ENCODE data around the gene MAP3K4.
"Not testable (repeated sequence)": the region's sequence is repeated elsewhere in the genome, so short reads cannot be mapped to it uniquely, and the experiment has no call there.

The MAP3K4 gene

GRCh38 chr6:161117308-161117707 is 125.7 kb downstream of the MAP3K4 start:
- no peak for DNase-seq (ENCODE audit: low read depth in 2 of 3, low spot score in 2 of 3)

- no peak for DNase-seq (ENCODE audit: low read depth in 2 of 3, low spot score in 2 of 3)
Observed at GRCh38 chr6:161117942-161118341, 126.4 kb downstream of the MAP3K4 start.

- DNase-seq (ENCODE audit: low read depth in 2 of 3, low spot score in 2 of 3): not testable (repeated sequence)
Observed at GRCh38 chr6:161123319-161123718, 131.8 kb downstream of the MAP3K4 start.

- DNase-seq (ENCODE audit: low read depth in 2 of 3, low spot score in 2 of 3): no peak
Observed at GRCh38 chr6:161125591-161125990, 134.0 kb downstream of the MAP3K4 start.

- no peak for DNase-seq (ENCODE audit: low read depth in 2 of 3, low spot score in 2 of 3)
Observed at GRCh38 chr6:161127071-161127740, 135.6 kb downstream of the MAP3K4 start.

GRCh38 chr6:161128230-161128629 is 136.7 kb downstream of the MAP3K4 start:
- DNase-seq (ENCODE audit: low read depth in 2 of 3, low spot score in 2 of 3): no peak

- peak in 1 of 3 experiments; percentile 7 for DNase-seq (ENCODE audit: low read depth in 2 of 3, low spot score in 2 of 3)
Observed at GRCh38 chr6:161128680-161129196, 137.2 kb downstream of the MAP3K4 start.

GRCh38 chr6:161130541-161130940 is 139.0 kb downstream of the MAP3K4 start:
- no peak for DNase-seq (ENCODE audit: low read depth in 2 of 3, low spot score in 2 of 3)

GRCh38 chr6:161130967-161131766 is 139.6 kb downstream of the MAP3K4 start:
- DNase-seq (ENCODE audit: low read depth in 2 of 3, low spot score in 2 of 3): no peak

GRCh38 chr6:161132384-161132783 is 140.8 kb downstream of the MAP3K4 start:
- no peak for DNase-seq (ENCODE audit: low read depth in 2 of 3, low spot score in 2 of 3)

GRCh38 chr6:161133963-161134362 is 142.4 kb downstream of the MAP3K4 start:
- DNase-seq (ENCODE audit: low read depth in 2 of 3, low spot score in 2 of 3): no peak

GRCh38 chr6:161134550-161135298 is 143.2 kb downstream of the MAP3K4 start:
- no peak for DNase-seq (ENCODE audit: low read depth in 2 of 3, low spot score in 2 of 3)

- DNase-seq (ENCODE audit: low read depth in 2 of 3, low spot score in 2 of 3): no peak
Observed at GRCh38 chr6:161135695-161136591, 144.4 kb downstream of the MAP3K4 start.

- DNase-seq (ENCODE audit: low read depth in 2 of 3, low spot score in 2 of 3): no peak
Observed at GRCh38 chr6:161136655-161137054, 145.1 kb downstream of the MAP3K4 start.

GRCh38 chr6:161137320-161137719 is 145.8 kb downstream of the MAP3K4 start:
- DNase-seq (ENCODE audit: low read depth in 2 of 3, low spot score in 2 of 3): no peak

- no peak for DNase-seq (ENCODE audit: low read depth in 2 of 3, low spot score in 2 of 3)
Observed at GRCh38 chr6:161137839-161138542, 146.4 kb downstream of the MAP3K4 start.

- DNase-seq (ENCODE audit: low read depth in 2 of 3, low spot score in 2 of 3): no peak
Observed at GRCh38 chr6:161138543-161139303, 147.2 kb downstream of the MAP3K4 start.

- no peak for DNase-seq (ENCODE audit: low read depth in 2 of 3, low spot score in 2 of 3)
Observed at GRCh38 chr6:161139304-161139765, 147.8 kb downstream of the MAP3K4 start.

All from activated CD8-positive, alpha-beta memory T cell treated with anti-CD3 and anti-CD28 coated beads for 48 hours (primary cell).